ENCODE data around the gene CUEDC1.

DNA sequence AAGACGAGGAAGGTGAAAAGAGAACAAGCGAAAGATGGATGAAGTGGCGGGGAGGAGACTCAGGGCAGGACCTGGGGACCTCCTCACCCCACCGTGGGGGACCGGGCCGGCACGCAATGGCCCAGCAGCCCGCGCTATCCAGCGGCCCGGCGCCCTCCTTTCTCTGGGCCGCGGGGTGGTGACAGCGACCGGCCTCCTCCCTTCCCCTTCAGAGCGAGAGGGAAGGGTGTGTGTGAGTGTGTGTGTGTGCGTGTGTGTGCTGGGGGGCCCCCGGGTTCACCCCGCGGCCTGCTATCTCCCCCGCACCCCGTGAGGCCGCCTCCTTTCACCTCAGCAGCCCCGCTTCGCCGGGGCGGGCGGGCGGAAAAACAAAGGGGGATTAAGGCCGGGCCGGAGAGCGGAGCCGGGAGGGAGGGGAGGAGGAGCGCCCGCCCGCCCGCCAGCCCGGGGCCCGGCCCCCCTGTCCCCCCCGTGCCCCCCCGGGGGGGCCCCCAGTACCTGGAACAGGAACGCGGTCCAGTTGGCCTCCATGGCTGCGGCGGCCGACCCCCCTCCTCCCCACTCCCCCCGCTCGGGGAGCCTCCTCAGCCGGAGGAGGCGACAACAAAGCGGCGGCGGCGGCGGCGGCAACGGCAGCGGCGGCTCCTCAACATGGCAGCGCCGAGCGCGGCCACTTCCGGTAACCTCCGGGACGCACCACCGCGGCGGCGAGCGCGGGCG, 32.5 kb upstream of the CUEDC1 start, which contains the start of gene VEZF1:
- TF ChIP-seq, protein P1, sequence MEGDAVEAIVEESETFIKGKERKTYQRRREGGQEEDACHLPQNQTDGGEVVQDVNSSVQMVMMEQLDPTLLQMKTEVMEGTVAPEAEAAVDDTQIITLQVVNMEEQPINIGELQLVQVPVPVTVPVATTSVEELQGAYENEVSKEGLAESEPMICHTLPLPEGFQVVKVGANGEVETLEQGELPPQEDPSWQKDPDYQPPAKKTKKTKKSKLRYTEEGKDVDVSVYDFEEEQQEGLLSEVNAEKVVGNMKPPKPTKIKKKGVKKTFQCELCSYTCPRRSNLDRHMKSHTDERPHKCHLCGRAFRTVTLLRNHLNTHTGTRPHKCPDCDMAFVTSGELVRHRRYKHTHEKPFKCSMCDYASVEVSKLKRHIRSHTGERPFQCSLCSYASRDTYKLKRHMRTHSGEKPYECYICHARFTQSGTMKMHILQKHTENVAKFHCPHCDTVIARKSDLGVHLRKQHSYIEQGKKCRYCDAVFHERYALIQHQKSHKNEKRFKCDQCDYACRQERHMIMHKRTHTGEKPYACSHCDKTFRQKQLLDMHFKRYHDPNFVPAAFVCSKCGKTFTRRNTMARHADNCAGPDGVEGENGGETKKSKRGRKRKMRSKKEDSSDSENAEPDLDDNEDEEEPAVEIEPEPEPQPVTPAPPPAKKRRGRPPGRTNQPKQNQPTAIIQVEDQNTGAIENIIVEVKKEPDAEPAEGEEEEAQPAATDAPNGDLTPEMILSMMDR (IDR thresholded peaks at IDR 0.05 in 4 of 5, conservative IDR thresholded peaks at IDR 0.05 in 1 of 5), result no peak
- peak; percentile 67 to 87 for TF ChIP-seq POLR2A (IDR thresholded peaks at IDR 0.05)
